HG02763 (cell line): Measurements from ENCODE around the gene BTBD9.

ENCODE experiments used
- ATAC-seq: cut with Tn5 transposase; IDR thresholded peaks from one replicate; pipeline ENCODE4 v1.9.1; 2021; ENCODE audit warnings: mild to moderate bottlenecking, moderate library complexity; ENCODE audit not compliant: unreplicated experiment

BTBD9 gene

GRCh38 chr6:38566295-38567030, 73.3 kb downstream of the BTBD9 start:
- no peak for ATAC-seq

- ATAC-seq: no peak
These were observed 75.4 kb downstream of the BTBD9 start for GRCh38 chr6:38564301-38564700.

GRCh38 chr6:38555606-38556005, 84.1 kb downstream of the BTBD9 start:
- ATAC-seq: no peak

GRCh38 chr6:38554700-38555413, 84.9 kb downstream of the BTBD9 start:
- no peak for ATAC-seq

GRCh38 chr6:38554014-38554413, 85.7 kb downstream of the BTBD9 start:
- ATAC-seq: no peak

- ATAC-seq: no peak
These were observed 87.6 kb downstream of the BTBD9 start for GRCh38 chr6:38552121-38552520.

- ATAC-seq: no peak
These were observed 89.9 kb downstream of the BTBD9 start for GRCh38 chr6:38549795-38550194.

- no peak for ATAC-seq
These were observed 90.5 kb downstream of the BTBD9 start for GRCh38 chr6:38549180-38549579.

GRCh38 chr6:38543022-38543421, 96.7 kb downstream of the BTBD9 start:
- no peak for ATAC-seq

- ATAC-seq: no peak
These were observed 97.7 kb downstream of the BTBD9 start for GRCh38 chr6:38542031-38542430.

GRCh38 chr6:38533064-38533463, 106.7 kb downstream of the BTBD9 start:
- no peak for ATAC-seq

- no peak for ATAC-seq
These were observed 108.6 kb downstream of the BTBD9 start for GRCh38 chr6:38531134-38531533.

- no peak for ATAC-seq
These were observed 111.3 kb downstream of the BTBD9 start for GRCh38 chr6:38528196-38528965.

- no peak for ATAC-seq
These were observed 112.4 kb downstream of the BTBD9 start for GRCh38 chr6:38527371-38527770.

- ATAC-seq: no peak
These were observed 113.8 kb downstream of the BTBD9 start for GRCh38 chr6:38525888-38526287.

GRCh38 chr6:38524436-38525145, 115.1 kb downstream of the BTBD9 start:
- ATAC-seq: no peak

- ATAC-seq: no peak
These were observed 117.4 kb downstream of the BTBD9 start for GRCh38 chr6:38522322-38522721.

- no peak for ATAC-seq
These were observed 121.0 kb downstream of the BTBD9 start for GRCh38 chr6:38518511-38519304.

GRCh38 chr6:38517005-38517404, 122.7 kb downstream of the BTBD9 start:
- no peak for ATAC-seq

- no peak for ATAC-seq
These were observed 125.3 kb downstream of the BTBD9 start for GRCh38 chr6:38514399-38514798.
